Activated naive CD8-positive, alpha-beta T cell treated with anti-CD3 and anti-CD28 coated beads, Interleukin-2, amount 10 ng/mL, durations not matched to agents 7 days and 5 days (primary cell): Measurements from ENCODE around the gene ACVR1B. TPM values are rescaled to one million over a fixed set of nuclear protein-coding genes. Genes with fewer than 3 reads are reported as not detected.

Source experiments
- ATAC-seq: fragments of 150-1000 bp; cut with Tn5 transposase; one replicate; pipeline ENCODE4 v1.10.0; 2021; ENCODE audit warnings: low read depth, moderate library complexity
- POLR2A ChIA-PET: fragments of 350-600 bp; sonication (Branson Sonifier 250); formaldehyde crosslinking; loops from one replicate; lab custom pipeline; 2021; ENCODE audit warnings: antibody characterized with exemption; lab: Charles Lee
- DNase-seq: peaks from one replicate; pipeline ENCODE4 v3.0.0; 2021
- H3K27ac Mint-ChIP-seq: one replicate; pipeline ENCODE4 v1.8.0; 2022; ENCODE audit warnings: mild to moderate bottlenecking, mixed read lengths
- H3K27me3 Mint-ChIP-seq: one replicate; pipeline ENCODE4 v1.8.0; 2022; ENCODE audit warnings: mild to moderate bottlenecking, moderate library complexity, mixed read lengths
- H3K36me3 Mint-ChIP-seq: one replicate; pipeline ENCODE4 v1.8.0; 2021; ENCODE audit warnings: mild to moderate bottlenecking, mixed read lengths
- H3K4me1 Mint-ChIP-seq: one replicate; pipeline ENCODE4 v1.8.0; 2021; ENCODE audit warnings: mixed read lengths
- H3K4me3 Mint-ChIP-seq: one replicate; pipeline ENCODE4 v1.8.0; 2022; ENCODE audit warnings: mild to moderate bottlenecking, moderate library complexity, mixed read lengths
- H3K9me3 Mint-ChIP-seq: one replicate; pipeline ENCODE4 v1.8.0; 2021; ENCODE audit warnings: mixed read lengths
- total RNA-seq, 2 experiments: library from RNA; stranded (reverse); gene quantifications; one replicate each; pipeline ENCODE4 v1.2.3, GENCODE V29; 2021

The ACVR1B gene
- total RNA-seq, 2 experiments from 2014 or later, result 9.3 to 10.2 TPM

DNA sequence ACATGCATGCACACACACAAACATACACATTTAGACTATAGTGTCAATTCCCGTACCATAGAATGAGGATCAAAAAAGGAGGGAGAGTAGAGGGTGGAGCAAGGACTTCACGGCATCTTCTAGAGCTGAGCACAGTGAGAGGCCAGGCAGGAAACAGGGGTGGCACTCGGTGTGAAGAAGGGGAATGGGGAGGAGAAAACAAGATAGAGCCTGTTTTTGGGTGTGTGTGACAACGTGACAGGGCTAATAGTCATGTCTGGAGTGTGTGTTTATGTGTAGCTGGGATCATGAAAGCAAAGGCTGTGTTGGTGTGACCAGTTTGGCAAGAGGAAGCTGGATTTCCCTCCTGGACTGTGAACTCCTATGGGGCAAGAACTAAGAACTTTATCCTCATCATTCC lies 9.9 kb upstream of the ACVR1B start:
- H3K9me3 Mint-ChIP-seq, result peaks cover 15% of the 10 kb centered on the region

DNA sequence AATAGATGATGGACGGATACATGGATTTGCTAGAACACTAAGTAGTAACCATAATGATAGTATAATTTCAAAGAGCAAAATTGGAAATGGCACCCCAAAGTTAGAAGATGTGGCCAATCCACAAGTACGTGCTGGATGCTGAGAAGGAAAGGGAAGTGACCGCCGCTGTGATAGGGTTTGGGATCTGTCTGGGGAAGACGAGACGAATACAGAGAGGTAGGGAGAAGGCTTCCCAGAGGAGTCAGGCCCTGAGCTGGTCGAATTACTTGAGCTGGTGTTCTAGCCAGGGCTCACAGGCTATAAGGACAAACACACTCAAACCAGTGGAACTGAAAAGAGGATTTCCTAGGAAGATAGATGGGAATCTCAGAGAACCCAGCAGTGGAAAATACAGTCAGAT lies 9.4 kb upstream of the ACVR1B start:
- peaks cover 9% of the 10 kb centered on the region for H3K4me1 Mint-ChIP-seq
- H3K27me3 Mint-ChIP-seq, result peaks cover 16% of the 10 kb centered on the region
- ATAC-seq (no peak), DNase-seq (no peak)
- no peak overlapping the region for H3K4me3 Mint-ChIP-seq
- H3K9me3 Mint-ChIP-seq, result peaks cover 15% of the 10 kb centered on the region
- no peak overlapping the region for H3K27ac Mint-ChIP-seq
- H3K36me3 Mint-ChIP-seq, result peaks cover 4% of the 10 kb centered on the region
- POLR2A ChIA-PET, result no interaction called here

More for the DNA sequence above, 9.9 kb upstream of the ACVR1B start:
- no peak overlapping the region for H3K4me3 Mint-ChIP-seq
- ATAC-seq, result no peak
- no peak for DNase-seq
- H3K27me3 Mint-ChIP-seq, result peaks cover 16% of the 10 kb centered on the region
- H3K27ac Mint-ChIP-seq, result no peak overlapping the region
- peaks cover 9% of the 10 kb centered on the region for H3K4me1 Mint-ChIP-seq
- H3K36me3 Mint-ChIP-seq, result peaks cover 4% of the 10 kb centered on the region
- POLR2A ChIA-PET, result no interaction called here

DNA sequence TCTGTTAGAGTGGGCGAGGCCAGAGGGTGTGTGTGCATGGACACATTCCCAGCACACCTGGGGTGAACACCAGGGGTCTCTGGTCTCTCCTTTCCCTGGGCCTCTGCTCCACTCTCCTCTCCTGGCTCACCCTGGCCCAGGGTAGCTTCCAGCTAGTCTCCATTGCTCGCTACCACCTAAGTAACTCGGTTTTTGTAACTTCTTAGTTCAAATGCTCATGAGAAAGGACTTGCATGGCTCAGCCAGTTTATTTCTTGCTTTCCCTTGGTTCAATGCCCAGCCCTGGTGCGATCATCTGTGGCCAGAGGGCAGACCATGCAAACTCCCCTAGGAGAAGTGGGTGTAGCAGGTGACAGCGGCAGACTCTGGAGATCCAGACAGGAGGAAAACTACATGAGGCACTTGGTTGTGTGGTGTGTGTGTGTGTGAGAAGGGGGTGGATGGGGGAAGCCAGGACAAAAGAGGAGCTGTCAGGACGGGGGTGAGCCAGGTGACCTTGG lies 8.9 kb upstream of the ACVR1B start:
- peaks cover 9% of the 10 kb centered on the region for H3K4me1 Mint-ChIP-seq
- H3K27me3 Mint-ChIP-seq, result peaks cover 20% of the 10 kb centered on the region
- no peak for DNase-seq
- no peak for ATAC-seq
- POLR2A ChIA-PET, result no interaction called here
- H3K9me3 Mint-ChIP-seq, result peaks cover 17% of the 10 kb centered on the region
- H3K36me3 Mint-ChIP-seq, result peaks cover 4% of the 10 kb centered on the region
- no peak overlapping the region for H3K4me3 Mint-ChIP-seq
- H3K27ac Mint-ChIP-seq, result no peak overlapping the region

DNA sequence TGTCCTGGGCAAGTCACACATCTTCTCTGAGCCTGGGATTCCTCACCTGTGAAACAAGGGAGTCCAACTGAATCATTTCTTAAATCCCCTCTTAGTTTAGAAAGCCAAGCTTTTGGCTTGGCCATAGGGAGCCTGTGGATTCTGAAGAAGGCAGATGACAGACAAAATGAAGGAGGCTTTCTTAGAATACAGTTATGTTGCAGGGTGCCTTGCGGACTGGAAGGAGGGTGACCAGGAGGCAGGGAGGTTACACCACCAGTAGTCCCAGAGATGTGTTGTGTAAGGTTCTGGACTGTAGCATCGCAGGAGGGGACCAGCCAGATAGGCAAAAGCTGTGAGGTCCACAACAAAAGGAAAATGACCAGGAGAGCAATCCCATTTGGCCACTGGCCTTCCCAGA lies 8.2 kb upstream of the ACVR1B start:
- H3K4me1 Mint-ChIP-seq, result peaks cover 9% of the 10 kb centered on the region
- no peak overlapping the region for H3K27ac Mint-ChIP-seq
- peaks cover 17% of the 10 kb centered on the region for H3K9me3 Mint-ChIP-seq
- POLR2A ChIA-PET, result no interaction called here
- peaks cover 4% of the 10 kb centered on the region for H3K36me3 Mint-ChIP-seq
- ATAC-seq (no peak), DNase-seq (no peak)
- no peak overlapping the region for H3K4me3 Mint-ChIP-seq
- peaks cover 26% of the 10 kb centered on the region for H3K27me3 Mint-ChIP-seq

DNA sequence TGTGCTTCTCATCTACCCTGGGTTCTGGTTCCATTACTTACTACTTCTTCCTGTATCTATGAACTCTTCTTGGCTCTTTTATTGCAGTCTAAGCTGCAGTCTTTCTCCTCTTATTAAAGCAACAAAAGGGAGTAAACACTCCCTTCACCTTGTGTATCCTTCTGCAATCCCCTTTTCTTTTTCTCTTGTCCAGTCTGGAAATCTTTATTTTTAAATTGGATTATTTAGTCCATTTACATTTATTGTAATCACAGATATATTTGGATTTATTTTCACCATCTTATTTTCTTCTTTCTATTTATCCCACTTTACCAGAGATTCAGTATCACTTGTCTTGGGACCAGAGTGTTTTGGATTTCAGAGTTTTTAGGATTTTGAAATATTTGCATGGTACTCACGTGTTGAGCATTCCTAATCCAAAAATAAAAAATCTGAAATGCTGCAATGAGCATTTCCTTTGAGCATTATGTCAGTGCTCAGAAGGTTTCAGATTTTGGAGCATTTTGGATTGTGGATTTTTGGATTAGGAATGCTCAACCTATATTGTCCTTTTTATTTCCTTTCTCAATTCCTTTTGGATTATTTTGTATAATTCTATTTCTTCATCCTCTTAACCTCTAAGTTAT lies 6.8 kb upstream of the ACVR1B start:
- Mint-ChIP-seq H3K36me3 (peaks cover 4% of the 10 kb centered on the region), H3K4me1 (peaks cover 9% of the 10 kb centered on the region), H3K27ac (no peak overlapping the region), H3K4me3 (no peak overlapping the region), H3K27me3 (peaks cover 35% of the 10 kb centered on the region), H3K9me3 (peaks cover 17% of the 10 kb centered on the region)
- ATAC-seq (no peak), DNase-seq (no peak)
- POLR2A ChIA-PET, result no interaction called here

DNA sequence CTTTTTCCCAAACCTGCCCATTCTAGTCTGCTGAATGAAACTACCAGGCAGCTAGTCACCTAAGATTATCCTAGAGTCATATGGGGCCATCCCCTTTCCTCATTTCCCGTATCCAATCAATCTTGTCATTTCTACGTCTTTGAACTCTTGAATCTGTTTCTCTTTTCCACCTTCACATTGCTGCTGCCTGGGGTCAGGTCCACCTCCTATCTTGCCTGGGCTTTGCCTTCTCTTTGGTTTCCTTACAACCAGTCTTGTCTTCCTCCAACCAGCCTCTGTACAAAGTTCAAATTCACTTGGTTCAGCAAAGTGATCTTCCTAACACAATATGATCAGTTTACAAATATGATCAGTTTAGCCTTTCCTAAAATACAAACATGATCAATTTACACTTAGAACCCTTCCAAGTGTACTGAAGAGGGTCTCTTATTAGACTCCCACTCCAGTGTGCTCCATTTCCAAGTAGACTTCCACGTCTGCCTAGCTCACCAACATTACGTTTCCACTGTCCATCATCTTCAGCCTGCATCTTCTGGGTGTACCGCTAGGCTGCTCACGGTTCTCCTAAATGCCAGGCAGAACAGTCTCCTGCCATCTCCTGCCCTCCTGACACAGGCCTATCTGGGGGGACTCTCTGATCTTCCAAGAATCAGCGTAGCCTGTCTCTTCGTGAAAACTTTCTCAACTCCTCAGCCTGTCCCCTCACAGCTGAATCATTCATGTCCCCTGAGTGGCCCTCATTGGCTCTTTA lies 4.1 kb upstream of the ACVR1B start:
- peaks cover 46% of the 10 kb centered on the region for H3K27me3 Mint-ChIP-seq
- H3K9me3 Mint-ChIP-seq, result peaks cover 17% of the 10 kb centered on the region
- ATAC-seq (no peak), DNase-seq (no peak)
- H3K27ac Mint-ChIP-seq, result no peak overlapping the region
- peaks cover 4% of the 10 kb centered on the region for H3K36me3 Mint-ChIP-seq
- H3K4me1 Mint-ChIP-seq, result peaks cover 6% of the 10 kb centered on the region
- POLR2A ChIA-PET, result no interaction called here
- no peak overlapping the region for H3K4me3 Mint-ChIP-seq

DNA sequence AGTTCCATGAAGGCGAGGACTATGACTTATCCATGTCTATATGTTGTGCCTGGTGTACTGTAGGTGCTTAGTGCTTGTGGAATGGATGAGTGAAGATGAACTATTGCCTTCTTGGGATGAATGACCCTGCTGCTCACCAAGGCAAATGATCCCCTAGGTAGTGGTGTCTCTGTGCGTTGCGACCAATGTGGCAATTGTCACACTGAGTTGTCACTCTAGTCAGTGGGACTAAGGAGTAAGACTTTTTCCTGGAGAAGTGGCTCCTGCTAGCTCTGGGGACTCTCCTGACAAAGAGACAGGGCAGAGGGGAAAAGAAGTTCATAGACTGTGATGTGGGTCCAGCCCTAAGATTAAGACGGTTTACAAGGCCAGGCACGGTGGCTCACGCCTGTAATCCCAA lies 3.4 kb upstream of the ACVR1B start:
- DNase-seq (no peak), ATAC-seq (no peak)
- Mint-ChIP-seq H3K4me3 (no peak overlapping the region), H3K27ac (no peak overlapping the region), H3K4me1 (peaks cover 11% of the 10 kb centered on the region), H3K9me3 (peaks cover 17% of the 10 kb centered on the region), H3K27me3 (peaks cover 44% of the 10 kb centered on the region), H3K36me3 (peaks cover 4% of the 10 kb centered on the region)
- POLR2A ChIA-PET, result interaction anchor here (1.1 kb wide), 1 partner anchor 23 kb away, joined by 4 read pairs; no protein-coding TSS in a partner anchor

DNA sequence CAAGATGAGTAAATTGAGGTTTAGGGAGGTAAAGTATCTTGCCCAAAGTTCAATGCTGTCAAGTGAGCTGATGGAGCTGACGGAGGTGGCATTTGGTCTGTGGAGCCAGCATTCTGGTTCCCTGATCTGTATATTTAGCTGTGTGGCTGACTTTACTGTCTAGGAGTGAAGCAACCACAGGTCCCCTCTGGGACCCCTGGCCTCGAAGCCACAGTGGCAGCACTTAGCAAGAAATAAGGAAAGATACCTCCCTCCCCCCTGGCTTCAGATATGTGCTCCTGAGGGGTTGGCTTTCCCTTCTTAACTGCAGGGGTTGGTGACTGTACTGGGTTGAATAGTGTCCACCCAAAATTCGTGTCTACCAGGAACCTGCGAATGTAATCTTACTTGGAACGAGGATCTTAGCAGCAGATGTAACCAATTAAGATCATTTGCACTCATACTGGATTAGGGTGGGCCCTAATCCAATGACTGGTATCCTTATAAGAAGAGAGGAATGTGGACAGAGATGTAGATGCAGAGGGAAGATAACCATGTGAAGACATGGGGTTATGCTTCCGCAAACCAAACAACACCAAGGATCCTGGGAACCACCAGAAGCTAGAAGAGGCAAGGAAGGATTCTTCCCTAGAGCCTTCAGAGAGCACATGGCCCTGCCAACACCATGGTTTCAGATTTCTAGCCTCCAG lies 2.0 kb upstream of the ACVR1B start:
- DNase-seq (no peak), ATAC-seq (no peak)
- Mint-ChIP-seq H3K4me3 (no peak overlapping the region), H3K27ac (no peak overlapping the region), H3K9me3 (peaks cover 10% of the 10 kb centered on the region), H3K27me3 (peaks cover 39% of the 10 kb centered on the region), H3K36me3 (peaks cover 2% of the 10 kb centered on the region), H3K4me1 (peaks cover 19% of the 10 kb centered on the region)
- POLR2A ChIA-PET, result interaction anchor here (0.7 to 1.1 kb wide), 3 partner anchors 13 to 73 kb away, joined by 3 to 4 read pairs (median 3); no protein-coding TSS in a partner anchor

DNA sequence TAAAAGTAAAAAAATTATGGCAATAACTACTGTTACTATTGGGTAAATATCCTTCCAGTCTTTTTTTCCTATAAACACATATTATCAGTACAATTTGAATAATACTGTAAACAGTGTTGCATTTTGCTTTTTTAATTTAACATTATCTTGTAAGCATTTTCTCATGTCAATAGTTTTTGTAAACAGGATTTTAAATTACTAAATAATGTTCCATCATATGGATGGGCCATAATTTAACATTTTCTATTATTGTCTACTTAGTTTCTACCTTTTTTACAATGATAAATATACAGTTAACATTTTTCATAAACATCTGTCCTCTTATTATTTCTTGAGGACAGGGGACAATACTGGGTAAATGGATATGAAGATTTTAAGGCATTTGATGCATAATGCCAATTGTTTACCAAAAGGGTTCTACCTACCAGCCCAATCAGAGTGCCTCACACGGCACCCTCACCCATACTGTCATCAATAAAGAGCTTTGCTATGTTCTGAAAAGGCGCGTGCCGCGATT lies 759 bp upstream of the ACVR1B start:
- POLR2A ChIA-PET, result interaction anchor here (0.7 kb wide), 1 partner anchor 14 kb away, joined by 3 read pairs; no protein-coding TSS in a partner anchor
- peaks cover 37% of the 10 kb centered on the region for H3K27me3 Mint-ChIP-seq
- H3K9me3 Mint-ChIP-seq, result peaks cover 2% of the 10 kb centered on the region
- H3K4me1 Mint-ChIP-seq, result peaks cover 21% of the 10 kb centered on the region
- peaks cover 1% of the 10 kb centered on the region for H3K36me3 Mint-ChIP-seq
- H3K4me3 Mint-ChIP-seq, result peak overlapping the region; percentile 97
- H3K27ac Mint-ChIP-seq, result peak overlapping the region; percentile 88
- peak; percentile 13 for ATAC-seq
- no peak for DNase-seq

DNA sequence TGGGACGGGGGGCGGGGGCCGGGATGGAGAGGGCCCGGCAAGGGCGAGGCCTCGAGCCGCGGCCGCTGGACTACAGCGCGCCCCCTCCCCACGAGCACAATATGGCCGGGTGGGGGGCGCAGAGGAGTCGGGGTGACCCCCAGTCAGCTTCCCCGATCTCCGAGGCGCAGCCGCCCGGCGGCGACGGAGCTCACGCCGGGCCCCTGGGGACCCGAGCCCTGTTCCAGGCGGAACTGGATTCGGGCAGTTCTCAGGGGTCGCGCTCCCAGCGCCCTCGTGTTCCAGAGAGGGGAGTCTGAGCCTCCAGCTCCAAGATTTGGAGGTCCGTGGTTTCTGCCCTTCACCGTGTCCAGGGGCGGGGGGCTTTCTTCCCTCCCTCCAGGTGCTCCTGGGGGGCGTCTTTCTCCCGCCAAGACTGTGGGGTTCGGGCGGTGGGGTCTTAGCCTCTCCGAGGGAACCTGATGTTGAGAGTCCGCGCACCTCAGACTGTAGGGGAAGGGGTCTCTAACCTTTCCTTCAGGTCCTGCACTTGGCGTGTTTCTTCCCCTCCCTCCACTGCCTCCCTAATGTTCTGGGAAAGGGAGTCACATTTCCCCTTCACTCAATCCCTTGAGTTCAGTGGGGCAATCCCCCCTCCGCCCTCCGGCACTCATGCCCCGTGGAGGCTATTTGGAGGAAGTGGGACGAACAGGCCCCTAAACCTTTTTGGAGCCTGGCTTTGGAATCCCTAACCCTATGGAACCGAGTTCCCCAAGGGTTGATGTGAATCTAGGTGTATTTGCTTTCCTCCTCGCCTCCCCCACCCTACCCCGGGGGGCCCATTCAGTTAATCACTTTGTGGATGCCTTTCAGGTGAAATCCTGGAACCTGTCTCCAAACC lies 584 bp downstream of the ACVR1B start:
- ATAC-seq (peak; percentile 12), DNase-seq (peak; percentile 39)
- peaks cover 35% of the 10 kb centered on the region for H3K27me3 Mint-ChIP-seq
- H3K4me3 Mint-ChIP-seq, result peak overlapping the region; percentile 78
- H3K36me3 Mint-ChIP-seq, result peaks cover 1% of the 10 kb centered on the region
- H3K9me3 Mint-ChIP-seq, result peaks cover 2% of the 10 kb centered on the region
- POLR2A ChIA-PET, result interaction anchor here (0.7 kb wide), 1 partner anchor 73 kb away, joined by 3 read pairs; no protein-coding TSS in a partner anchor
- H3K4me1 Mint-ChIP-seq, result peaks cover 23% of the 10 kb centered on the region
- no peak overlapping the region for H3K27ac Mint-ChIP-seq

DNA sequence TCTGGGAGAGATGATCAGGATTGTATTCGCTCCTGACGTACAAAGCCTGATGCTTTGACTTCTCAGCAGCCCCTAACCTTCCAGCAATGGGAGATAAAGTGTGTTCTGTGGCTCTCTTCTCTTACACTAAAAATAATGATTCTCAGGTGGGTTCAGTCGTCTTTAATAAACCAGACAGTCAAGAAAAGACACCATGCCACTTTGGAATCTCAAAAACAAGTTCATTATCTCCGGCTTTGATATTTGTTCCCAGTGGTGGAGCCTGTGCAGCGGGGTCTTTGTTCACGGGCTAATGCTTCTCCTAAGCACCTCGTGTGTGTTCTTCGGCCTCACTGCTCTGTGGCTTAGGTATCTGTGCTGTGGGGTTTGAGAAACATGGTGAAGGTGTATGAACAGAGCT lies 1.6 kb downstream of the ACVR1B start:
- no peak overlapping the region for H3K27ac Mint-ChIP-seq
- peaks cover 1% of the 10 kb centered on the region for H3K36me3 Mint-ChIP-seq
- H3K4me3 Mint-ChIP-seq, result peak overlapping the region; percentile 78
- no peak for ATAC-seq
- peaks cover 25% of the 10 kb centered on the region for H3K27me3 Mint-ChIP-seq
- POLR2A ChIA-PET, result no interaction called here
- peaks cover 26% of the 10 kb centered on the region for H3K4me1 Mint-ChIP-seq
- no peaks in the 10 kb centered on the region for H3K9me3 Mint-ChIP-seq
- DNase-seq, result no peak

DNA sequence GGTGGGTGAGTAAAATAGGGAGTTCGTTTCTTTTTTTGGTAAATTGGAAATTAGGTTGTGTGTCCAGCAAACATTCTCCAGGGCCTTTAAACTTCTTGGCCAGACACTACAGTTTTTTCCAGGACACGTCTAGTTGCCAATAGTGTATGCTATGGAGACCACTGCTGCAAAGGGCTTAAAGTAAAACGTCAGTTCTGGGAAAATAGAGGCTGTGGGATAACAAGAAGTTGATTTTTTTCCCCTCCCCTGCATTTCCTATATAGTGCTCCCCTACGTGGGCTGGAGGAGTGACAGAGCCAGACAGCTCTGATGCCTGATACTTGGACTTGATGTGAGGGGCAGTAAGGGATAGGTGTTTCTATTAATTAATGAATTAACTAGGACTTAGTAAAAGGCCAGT lies 2.4 kb downstream of the ACVR1B start:
- H3K27ac Mint-ChIP-seq, result no peak overlapping the region
- peaks cover 1% of the 10 kb centered on the region for H3K36me3 Mint-ChIP-seq
- no peaks in the 10 kb centered on the region for H3K9me3 Mint-ChIP-seq
- H3K4me1 Mint-ChIP-seq, result peaks cover 26% of the 10 kb centered on the region
- DNase-seq (no peak), ATAC-seq (no peak)
- peak overlapping the region; percentile 78 for H3K4me3 Mint-ChIP-seq
- POLR2A ChIA-PET, result interaction anchor here (0.7 kb wide), 1 partner anchor 30 kb away, joined by 3 read pairs; no protein-coding TSS in a partner anchor
- peaks cover 19% of the 10 kb centered on the region for H3K27me3 Mint-ChIP-seq
